Fibroblast of skin of left biceps (primary cell): ENCODE measurements around the gene ZAP70.
"Not testable (repeated sequence)": the region's sequence is repeated elsewhere in the genome, so short reads cannot be mapped to it uniquely, and the experiment has no call there.

Experiments
- DNase-seq, 2 experiments: peaks; one replicate each; pipeline ENCODE4 v3.0.0-alpha.2; 2013; ENCODE audit warnings: low read depth in 2 of 2

ZAP70 gene

GRCh38 chr2:97698530-97698929, 14.8 kb upstream of the ZAP70 start:
- DNase-seq, result no peak

- DNase-seq, result peak; percentile 14 to 20
Observed at GRCh38 chr2:97699765-97700444, 13.5 kb upstream of the ZAP70 start.

GRCh38 chr2:97701186-97701585, 12.2 kb upstream of the ZAP70 start:
- DNase-seq, result no peak

GRCh38 chr2:97701851-97702465, 11.4 kb upstream of the ZAP70 start:
- DNase-seq, result no peak

DNA sequence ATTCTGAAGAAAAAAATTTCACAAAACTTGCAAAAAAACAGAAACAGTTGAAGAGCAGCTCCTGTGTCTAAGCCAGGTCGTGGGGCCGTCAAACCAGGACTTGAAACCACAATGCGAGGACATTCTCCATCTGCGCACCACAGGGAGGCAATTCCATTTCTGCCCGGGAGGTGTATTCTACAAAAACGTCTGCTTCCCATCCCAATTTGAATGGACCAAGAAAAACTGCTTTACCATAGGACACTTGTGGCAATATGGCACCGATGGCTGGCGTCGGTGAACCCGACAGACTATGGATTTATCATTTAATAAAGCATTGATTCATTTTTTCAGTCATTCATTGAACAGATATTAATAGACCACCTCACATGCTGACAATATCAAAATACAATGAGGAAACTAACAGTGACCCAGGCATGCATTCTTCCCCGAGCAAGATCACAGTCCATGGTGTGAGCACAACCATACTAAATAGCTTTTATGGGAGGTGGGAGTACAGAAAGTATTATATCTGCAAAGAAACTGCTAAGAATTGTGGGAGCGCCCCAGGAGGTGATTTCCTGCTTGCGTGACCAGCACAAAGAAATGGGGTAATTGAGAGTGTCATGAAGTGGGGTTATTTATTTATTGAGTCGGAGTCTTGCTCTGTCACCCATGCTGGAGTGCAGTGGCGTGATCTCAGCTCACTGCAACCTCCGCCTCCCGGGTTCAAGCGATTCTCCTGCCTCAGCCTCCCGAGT, 10.5 kb upstream of the ZAP70 start:
- DNase-seq, result no peak

- no peak for DNase-seq
Observed at GRCh38 chr2:97703741-97704140, 9.6 kb upstream of the ZAP70 start.

- no peak for DNase-seq
Observed at GRCh38 chr2:97704989-97705388, 8.4 kb upstream of the ZAP70 start.

GRCh38 chr2:97706112-97706511, 7.3 kb upstream of the ZAP70 start:
- no peak for DNase-seq

DNA sequence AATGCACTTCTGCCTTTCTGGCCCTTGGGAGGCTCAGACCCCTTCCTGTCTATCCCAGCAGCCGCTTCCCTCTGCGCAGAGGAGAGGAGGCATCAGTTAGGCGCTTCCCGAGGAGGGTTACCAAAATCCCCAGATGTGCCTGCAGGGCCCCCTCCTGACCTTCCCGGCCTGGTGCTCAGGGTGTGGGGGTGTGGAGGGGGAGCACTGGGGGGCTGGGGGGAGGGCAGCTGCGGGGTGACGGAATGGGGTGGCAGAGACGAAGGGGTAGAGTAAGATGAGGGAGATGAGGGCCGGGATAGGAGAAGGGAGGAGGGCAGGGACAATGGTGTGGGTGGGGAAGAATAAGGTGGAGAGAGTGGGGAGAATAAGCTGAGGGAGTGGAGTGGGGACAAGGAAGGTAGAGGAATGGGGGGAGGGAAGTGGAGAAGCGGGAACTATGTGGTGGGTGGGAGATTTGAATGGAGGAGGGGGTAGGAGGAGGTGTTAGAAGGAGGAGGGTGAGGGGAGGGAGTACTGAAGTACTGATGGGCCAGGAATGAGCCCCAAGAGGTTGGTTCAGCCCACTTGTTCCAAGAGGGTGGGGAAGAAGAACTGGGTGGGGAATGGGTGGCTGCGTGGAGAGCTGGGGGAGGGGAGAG, 6.5 kb upstream of the ZAP70 start:
- no peak for DNase-seq

DNA sequence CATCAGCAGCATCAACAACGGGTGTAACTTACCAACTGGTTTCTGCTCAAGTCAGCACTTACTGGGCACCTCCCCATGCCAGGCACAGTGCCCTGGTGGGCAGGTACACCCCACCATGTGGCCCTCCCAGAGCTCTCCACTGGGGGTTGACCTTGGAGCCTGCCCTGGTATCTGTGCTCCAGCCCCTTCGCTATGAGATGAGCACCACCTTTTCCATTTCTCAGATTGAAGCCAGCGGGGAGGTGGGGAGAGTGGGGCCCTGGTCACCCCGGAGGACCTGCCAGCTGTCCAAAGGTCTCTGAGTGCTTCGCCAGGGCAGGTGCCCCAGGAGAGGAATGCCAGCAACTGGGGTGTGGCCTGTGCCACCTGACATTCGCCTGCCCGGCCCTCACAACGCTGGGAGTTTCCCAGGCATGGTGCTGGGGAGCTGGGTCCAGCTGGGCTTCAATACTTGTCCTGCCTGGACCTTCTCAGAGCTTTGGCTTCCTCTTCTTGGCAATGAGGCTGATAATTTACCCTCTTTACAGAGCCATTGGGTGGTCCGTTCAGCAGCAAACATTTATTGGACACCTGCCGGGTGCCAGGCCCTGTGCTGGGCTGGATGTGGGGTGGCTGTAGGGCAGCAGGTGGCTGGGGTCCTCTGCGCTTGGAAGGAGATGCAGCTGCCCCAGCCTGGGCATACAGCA, 5.9 kb upstream of the ZAP70 start:
- no peak for DNase-seq

GRCh38 chr2:97708048-97708380, 5.4 kb upstream of the ZAP70 start:
- no peak for DNase-seq

- no peak for DNase-seq
Observed at GRCh38 chr2:97708608-97709007, 4.8 kb upstream of the ZAP70 start.

DNA sequence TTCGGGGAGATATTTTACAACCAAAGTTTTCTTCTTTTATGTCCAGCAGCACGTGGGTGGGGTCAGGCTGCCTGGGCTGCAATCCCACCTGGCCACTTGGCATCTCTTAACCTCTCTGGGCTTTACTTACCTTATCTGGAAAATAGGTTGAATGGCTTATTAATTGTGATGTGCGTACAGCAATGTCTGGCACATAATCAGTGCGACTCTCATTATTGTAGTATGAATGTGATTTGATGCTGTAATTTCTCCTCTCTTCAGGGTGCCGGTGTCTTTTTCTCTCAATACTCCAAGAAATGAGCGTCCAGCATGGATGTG, 2.0 kb upstream of the ZAP70 start:
- DNase-seq, result no peak

DNA sequence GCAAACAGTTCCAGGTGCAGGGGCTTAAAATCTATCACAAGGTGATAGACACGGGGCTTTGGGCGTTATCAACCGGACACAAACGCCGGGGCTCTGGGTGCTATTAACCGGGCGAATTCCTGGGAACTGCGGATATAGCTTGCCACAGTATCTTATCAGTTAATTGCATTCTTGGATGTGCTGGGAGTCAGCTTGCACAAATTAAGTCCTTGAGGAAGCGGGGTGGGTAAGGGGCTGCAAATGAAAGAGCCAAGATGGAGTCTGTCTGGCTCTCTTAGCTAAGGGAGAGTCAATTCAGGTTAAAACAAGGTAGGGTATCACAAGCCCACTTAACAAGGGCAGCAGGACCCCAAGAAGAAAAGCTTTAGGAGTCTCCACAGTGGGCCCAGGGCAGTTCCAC, 1.2 kb upstream of the ZAP70 start:
- not testable (repeated sequence) for DNase-seq

DNA sequence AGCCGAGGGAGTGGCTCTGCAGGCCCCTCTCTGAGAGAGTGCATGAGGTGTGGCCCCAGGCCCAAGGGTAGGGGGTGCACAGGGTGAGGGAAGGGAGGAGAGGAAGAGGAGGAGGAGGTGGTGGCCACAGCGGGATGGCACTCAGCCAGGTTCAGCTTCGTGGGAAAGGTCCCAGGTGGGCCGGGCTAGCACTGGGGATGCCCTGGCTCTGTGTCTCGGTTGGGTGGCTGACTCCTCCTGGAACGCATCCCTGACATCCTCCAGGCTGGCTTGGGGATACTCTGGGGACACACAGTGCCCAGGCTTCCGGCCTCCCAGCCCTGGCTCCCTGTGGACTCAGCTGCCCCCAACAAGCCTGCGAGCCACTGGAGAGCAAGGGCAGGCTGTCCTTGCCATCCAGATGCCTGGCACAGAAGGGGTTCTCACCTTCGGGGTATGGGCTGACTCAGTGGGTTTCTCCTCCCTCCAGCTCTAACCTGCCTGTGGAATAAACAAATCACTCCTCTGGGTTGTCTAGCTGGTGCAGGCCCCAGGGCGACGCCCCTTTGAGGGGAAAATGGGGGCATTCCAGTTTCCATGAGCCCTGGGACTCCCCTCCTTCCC, 582 bp upstream of the ZAP70 start:
- no peak for DNase-seq

- no peak for DNase-seq
Observed at GRCh38 chr2:97714084-97714949, 941 bp downstream of the ZAP70 start.

- DNase-seq, result no peak
Observed at GRCh38 chr2:97714950-97715652, 1.7 kb downstream of the ZAP70 start.

- no peak for DNase-seq
Observed at GRCh38 chr2:97715951-97716694, 2.7 kb downstream of the ZAP70 start.
